ENCODE measurements around the gene CST7. TPM values are rescaled to one million over a fixed set of nuclear protein-coding genes. Genes with fewer than 3 reads are reported as not detected.

Gene CST7
- total RNA-seq, 1 experiment from 2014 or later, result not detected

- TF ChIP-seq, protein P1, sequence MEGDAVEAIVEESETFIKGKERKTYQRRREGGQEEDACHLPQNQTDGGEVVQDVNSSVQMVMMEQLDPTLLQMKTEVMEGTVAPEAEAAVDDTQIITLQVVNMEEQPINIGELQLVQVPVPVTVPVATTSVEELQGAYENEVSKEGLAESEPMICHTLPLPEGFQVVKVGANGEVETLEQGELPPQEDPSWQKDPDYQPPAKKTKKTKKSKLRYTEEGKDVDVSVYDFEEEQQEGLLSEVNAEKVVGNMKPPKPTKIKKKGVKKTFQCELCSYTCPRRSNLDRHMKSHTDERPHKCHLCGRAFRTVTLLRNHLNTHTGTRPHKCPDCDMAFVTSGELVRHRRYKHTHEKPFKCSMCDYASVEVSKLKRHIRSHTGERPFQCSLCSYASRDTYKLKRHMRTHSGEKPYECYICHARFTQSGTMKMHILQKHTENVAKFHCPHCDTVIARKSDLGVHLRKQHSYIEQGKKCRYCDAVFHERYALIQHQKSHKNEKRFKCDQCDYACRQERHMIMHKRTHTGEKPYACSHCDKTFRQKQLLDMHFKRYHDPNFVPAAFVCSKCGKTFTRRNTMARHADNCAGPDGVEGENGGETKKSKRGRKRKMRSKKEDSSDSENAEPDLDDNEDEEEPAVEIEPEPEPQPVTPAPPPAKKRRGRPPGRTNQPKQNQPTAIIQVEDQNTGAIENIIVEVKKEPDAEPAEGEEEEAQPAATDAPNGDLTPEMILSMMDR (IDR thresholded peaks at IDR 0.05 in 2 of 3, conservative IDR thresholded peaks at IDR 0.05 in 1 of 3; ENCODE audit: borderline replicate concordance in 1 of 3, insufficient read depth in 1 of 3, low read depth in 2 of 3, low read length in 2 of 3), result no peak
- no peak for TF ChIP-seq EGR1 (IDR thresholded peaks at IDR 0.05; ENCODE audit: low read depth)
Measured at GRCh38 chr20:24951536-24952083, 2.5 kb downstream of the CST7 start (continued).

DNA sequence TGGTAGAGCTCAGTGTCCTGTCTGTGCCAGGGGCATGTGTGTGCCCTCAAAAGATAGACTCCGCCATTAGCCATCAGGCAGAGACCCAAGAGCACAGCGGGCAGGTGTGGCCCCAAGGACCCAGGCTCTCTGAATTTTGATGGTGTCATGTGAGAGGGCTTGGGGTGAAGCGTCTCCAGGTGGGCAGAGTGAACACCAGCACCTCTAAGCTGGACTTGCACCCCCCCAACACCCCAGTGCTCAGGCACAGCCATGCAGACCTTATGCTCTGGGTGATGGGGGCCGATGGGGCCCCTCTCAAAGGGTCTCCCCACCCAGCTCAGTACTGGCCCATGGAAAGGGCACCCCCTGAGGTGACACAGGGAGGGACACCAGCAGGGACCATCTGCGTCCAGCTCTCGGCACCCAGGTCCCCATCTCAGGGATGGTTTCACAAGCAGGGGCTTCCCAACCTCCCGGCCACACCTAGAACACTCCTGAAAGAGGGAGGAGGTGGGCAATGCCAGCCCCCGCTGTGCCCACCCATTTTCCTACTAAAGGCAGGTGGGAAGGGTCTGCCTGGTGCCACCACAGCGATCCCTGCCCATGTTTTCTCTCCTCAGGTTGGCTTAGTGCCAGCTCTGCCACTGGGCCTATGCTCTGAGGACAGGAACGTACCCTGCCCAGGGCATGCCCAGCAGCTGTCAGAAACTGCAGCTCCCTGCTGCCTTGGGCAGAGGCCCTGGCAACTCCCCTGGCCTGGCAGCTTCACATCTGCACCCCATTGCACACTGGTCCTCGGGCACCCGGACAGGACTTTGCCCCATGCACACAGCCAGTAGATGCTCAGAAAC, 3.5 kb downstream of the CST7 start:
- TF ChIP-seq SIN3A (IDR thresholded peaks at IDR 0.05; ENCODE audit: low read depth) (no peak), ZFX (IDR thresholded peaks at IDR 0.05) (no peak), RAD21 (IDR thresholded peaks at IDR 0.05; ENCODE audit: low read depth) (no peak), ELF1 (IDR thresholded peaks at IDR 0.05; ENCODE audit: borderline replicate concordance, low read depth) (no peak), REST (IDR thresholded peaks at IDR 0.05; ENCODE audit: low read depth) (no peak), POLR2AphosphoS5 (IDR thresholded peaks at IDR 0.05; ENCODE audit: low read depth, low read length) (no peak), JUND (IDR thresholded peaks at IDR 0.05) (no peak), CBX3 (IDR thresholded peaks at IDR 0.05; ENCODE audit: low read depth) (no peak)
- TF ChIP-seq, protein P2, sequence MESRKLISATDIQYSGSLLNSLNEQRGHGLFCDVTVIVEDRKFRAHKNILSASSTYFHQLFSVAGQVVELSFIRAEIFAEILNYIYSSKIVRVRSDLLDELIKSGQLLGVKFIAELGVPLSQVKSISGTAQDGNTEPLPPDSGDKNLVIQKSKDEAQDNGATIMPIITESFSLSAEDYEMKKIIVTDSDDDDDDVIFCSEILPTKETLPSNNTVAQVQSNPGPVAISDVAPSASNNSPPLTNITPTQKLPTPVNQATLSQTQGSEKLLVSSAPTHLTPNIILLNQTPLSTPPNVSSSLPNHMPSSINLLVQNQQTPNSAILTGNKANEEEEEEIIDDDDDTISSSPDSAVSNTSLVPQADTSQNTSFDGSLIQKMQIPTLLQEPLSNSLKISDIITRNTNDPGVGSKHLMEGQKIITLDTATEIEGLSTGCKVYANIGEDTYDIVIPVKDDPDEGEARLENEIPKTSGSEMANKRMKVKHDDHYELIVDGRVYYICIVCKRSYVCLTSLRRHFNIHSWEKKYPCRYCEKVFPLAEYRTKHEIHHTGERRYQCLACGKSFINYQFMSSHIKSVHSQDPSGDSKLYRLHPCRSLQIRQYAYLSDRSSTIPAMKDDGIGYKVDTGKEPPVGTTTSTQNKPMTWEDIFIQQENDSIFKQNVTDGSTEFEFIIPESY (IDR thresholded peaks at IDR 0.05; ENCODE audit: extremely low read depth, insufficient replicate concordance, low read length), result no peak
- no peak overlapping the region for H2AFZ ChIP-seq (ENCODE audit: low read depth, low read length, poor library complexity, severe bottlenecking)
- H3K27me3 ChIP-seq (ENCODE audit: insufficient read depth, low read length), result peaks cover 3% of the 10 kb centered on the region; the same call in 1 of the 2 replicates
- CTCF ChIA-PET, result no interaction called here
- H3K4me1 ChIP-seq (ENCODE audit: control insufficient read depth in 1 of 2, insufficient read depth in 2 of 2, low read length in 2 of 2), result peaks cover 0 to 6% of the 10 kb centered on the region in 2 experiments; a peak in 1 of 4 replicates
- H3K9me3 ChIP-seq (ENCODE audit: control insufficient read depth in 1 of 2, insufficient read depth in 1 of 2, low read depth in 1 of 2, low read length in 2 of 2), result no peaks in the 10 kb centered on the region
- BruUV-seq (replicated peaks), result no TSS peak
- POLR2A ChIA-PET, result no interaction called here
- no peaks in the 10 kb centered on the region for H3K36me3 ChIP-seq (ENCODE audit: control insufficient read depth in 1 of 2, insufficient read depth in 2 of 2, low read length in 2 of 2)
- no peak overlapping the region for H3K4me3 ChIP-seq (replicated peaks in 1 of 2; ENCODE audit: low read depth in 1 of 2, low read length in 2 of 2)
- ATAC-seq (no peak), DNase-seq (ENCODE audit: low read depth, low spot score) (no peak)
- H3K79me2 ChIP-seq (ENCODE audit: insufficient read depth, low read length), result no peaks in the 10 kb centered on the region
- no peak overlapping the region for H3K4me2 ChIP-seq (ENCODE audit: low read length)
- RAD21 ChIA-PET (ENCODE audit: low non-redundant PET in 1 of 2, low total read pairs in 2 of 2, uncharacterized antibody in 2 of 2, unreplicated experiment in 2 of 2), result no interaction called here
- no peak overlapping the region for H3K27ac ChIP-seq (ENCODE audit: low read depth, low read length)
- intact Hi-C loops (cut with micrococcal nuclease), result no loop called here
- H3K9me2 ChIP-seq (ENCODE audit: insufficient read depth), result no peaks in the 10 kb centered on the region
- H4K20me1 ChIP-seq (ENCODE audit: insufficient read depth), result no peaks in the 10 kb centered on the region
- no peak overlapping the region for H3K9ac ChIP-seq (ENCODE audit: low read length)
